ENCODE measurements around the gene TYMS.
"Not testable (repeated sequence)": the region's sequence is repeated elsewhere in the genome, so short reads cannot be mapped to it uniquely, and the experiment has no call there.

The TYMS gene

GRCh38 chr18:677145-677544 lies 19.7 kb downstream of the TYMS start:
- DNase-seq (ENCODE audit: low read depth in 3 of 3), result no peak

DNA sequence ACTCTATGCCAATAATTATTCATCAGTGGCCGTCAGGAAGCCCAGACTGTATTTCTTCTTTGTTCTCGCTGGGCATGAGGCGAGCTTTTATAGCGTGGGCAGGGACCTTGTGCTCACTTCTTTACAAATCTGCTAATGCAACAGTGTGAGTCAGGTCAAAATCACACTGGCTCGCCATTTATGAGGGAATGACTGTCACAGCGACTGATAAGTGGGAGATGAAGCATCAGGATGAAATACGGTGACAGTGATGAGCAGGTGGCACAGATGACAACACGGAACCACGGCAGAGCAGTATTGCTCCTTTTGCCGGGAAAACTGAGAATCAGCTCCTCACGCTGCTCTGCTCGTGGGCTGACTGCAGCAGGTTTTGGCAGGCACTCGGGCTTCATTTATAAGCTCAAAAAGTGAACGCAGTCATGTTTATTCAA lies 20.5 kb downstream of the TYMS start:
- DNase-seq (ENCODE audit: low read depth in 3 of 3), result no peak

DNA sequence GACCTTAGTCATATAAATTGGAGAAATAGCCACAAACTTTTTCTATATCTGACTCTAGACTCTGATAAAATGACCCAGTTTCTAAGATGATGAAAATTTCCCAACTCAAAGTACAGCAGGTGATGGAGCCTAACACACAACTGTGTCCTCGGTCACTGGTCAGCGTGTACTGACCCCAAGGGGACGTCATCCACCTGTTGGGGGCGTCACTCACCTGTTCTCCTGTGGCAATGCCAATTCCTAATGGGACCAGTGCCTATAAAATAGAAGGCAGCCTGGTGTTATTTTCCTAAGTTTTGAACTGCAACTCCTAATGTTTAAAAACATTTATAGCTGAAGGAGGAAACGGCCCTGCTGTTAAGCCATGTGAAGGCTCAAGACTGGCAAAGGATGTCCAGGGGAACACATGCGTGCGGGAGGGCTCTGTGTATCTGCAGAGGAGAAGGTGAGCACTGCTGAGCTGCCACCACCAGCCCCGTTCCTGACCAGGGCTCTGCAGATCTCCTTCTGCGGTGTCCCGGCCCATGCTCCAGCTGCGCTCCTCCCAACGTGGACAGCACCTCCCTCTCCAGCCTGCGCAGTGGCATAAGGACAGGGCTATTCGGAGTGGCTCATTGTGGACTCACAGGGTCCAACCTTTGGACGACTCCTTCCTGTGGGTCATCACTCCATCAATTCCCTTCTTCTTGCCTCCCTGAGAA lies 21.2 kb downstream of the TYMS start:
- no peak for DNase-seq (ENCODE audit: low read depth in 3 of 3)

- no peak for DNase-seq (ENCODE audit: low read depth in 3 of 3)
Observed at GRCh38 chr18:679516-679915, 22.1 kb downstream of the TYMS start.

GRCh38 chr18:680392-680791 lies 22.9 kb downstream of the TYMS start:
- no peak for DNase-seq (ENCODE audit: low read depth in 3 of 3)

GRCh38 chr18:681985-682384 lies 24.5 kb downstream of the TYMS start:
- peak; percentile 16 to 18 (median 17) for DNase-seq (ENCODE audit: low read depth in 3 of 3)

DNA sequence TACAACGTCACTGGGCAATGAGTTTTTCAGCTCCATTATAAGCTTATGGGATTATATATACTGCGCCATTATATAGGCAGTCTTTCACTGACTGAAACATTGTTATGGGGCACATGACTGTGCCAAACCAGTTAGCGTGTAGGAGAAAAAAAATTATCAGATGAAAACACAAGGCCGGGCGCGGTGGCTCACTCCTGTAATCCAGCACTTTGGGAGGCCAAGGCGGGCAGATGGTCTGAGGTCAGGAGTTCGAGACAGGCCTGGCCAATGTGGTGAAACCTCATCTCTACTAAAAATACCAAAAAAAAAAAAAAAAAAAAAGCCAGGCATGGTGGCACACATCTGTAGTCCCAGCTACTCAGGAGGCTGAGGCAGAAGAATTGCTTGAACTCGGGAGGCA lies 25.0 kb downstream of the TYMS start:
- not testable (repeated sequence) for DNase-seq (ENCODE audit: low read depth in 3 of 3)

DNA sequence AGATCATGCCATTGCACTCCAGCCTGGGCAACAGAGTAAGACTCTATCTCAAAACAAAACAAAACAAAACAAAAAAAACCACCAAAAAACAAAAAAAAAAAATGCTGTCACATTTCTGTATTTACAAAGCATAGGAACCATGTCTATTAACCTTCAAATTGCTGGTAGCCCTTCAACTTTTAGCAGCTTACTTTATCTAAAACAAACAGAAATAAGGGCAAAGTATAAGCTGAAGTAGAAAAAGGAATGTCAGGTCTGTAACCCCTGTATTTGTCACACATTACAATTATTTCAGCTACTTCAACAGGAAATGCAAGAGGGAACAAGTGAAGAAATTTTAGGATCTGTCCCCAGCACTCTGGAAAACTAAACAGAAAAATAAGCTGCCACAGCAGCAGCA lies 25.4 kb downstream of the TYMS start:
- DNase-seq (ENCODE audit: low read depth in 3 of 3), result no peak

- DNase-seq (ENCODE audit: low read depth in 3 of 3), result no peak
Observed at GRCh38 chr18:683531-683930, 26.1 kb downstream of the TYMS start.

DNA sequence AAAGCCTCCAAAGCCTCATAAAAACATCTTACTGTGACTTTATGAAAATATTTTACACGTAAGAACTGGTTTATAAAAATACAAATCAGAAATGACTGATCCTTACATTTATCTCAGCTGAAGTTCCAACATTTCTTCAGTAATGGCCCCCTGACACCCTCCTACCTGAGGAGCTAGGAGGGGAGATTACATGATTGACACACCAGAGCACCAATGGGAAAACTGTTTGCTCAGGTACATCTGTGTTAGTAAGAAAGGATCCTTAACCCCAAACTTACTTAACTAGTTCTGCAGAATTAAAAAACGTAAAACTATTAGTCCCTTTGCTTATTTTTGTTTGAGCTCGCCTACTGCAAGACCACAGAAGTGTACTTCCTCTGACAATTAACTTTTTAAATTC lies 28.0 kb downstream of the TYMS start:
- no peak for DNase-seq (ENCODE audit: low read depth in 3 of 3)

GRCh38 chr18:686339-687111 lies 29.1 kb downstream of the TYMS start:
- DNase-seq (ENCODE audit: low read depth in 3 of 3), result no peak

GRCh38 chr18:688323-688722 lies 30.9 kb downstream of the TYMS start:
- no peak for DNase-seq (ENCODE audit: low read depth in 3 of 3)

GRCh38 chr18:692824-693223 lies 35.4 kb downstream of the TYMS start:
- no peak for DNase-seq (ENCODE audit: low read depth in 3 of 3)

DNA sequence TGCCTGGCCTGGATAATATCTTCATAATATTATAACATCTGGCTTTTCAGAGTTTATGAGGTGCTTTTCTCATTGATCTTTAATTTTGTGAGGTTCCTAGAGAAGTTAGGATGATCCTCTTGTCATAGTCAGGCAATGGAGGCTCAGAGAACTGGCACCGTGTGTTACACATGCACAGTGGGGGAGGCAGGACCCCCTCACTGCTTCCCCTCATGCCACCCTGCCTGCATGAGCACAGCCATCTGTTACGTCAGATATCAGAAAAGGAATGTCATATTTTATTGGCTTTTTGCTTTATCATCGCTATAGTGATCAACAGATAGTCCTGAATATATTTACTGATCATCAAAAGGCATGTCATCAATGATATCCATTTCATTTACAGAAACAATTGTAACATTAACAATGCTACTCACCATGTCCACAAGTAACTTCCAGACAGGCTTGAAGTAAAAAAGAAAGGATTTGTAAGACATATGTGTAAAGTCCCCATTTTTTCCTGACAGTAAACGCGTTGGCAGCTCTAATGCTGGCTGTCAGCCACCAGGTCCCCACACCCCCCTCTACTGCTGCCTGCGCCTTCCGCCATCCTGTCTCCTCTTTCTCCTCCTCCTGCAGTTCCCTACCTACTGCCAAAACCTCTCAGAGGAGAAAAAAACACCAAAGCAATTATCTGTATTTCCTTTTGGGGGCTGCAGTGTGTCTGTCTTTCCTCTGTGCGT lies 36.2 kb downstream of the TYMS start:
- no peak for DNase-seq (ENCODE audit: low read depth in 3 of 3)

- DNase-seq (ENCODE audit: low read depth in 3 of 3), result no peak
Observed at GRCh38 chr18:697012-697411, 39.6 kb downstream of the TYMS start.

DNA sequence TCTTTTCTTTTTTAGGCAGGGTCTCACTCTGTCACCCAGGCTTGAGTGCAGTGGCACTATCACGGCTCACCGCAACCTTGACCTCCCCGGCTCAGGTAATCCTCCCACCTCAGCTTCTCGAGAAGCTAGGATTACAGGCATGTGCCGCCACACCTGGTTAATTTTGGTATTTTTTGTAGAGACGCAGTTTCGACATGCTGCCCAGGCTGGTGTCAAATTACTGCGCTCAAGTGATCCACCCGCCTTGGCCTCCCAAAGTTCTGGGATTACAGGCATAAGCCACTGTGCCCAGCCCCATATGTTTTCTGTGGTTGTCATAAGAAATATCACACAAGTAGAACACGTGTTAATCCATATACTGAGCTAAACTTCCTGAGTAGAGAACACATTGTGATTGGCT lies 40.3 kb downstream of the TYMS start:
- DNase-seq (ENCODE audit: low read depth in 3 of 3), result no peak

GRCh38 chr18:703213-703967 lies 45.9 kb downstream of the TYMS start:
- DNase-seq (ENCODE audit: low read depth in 3 of 3), result no peak

DNA sequence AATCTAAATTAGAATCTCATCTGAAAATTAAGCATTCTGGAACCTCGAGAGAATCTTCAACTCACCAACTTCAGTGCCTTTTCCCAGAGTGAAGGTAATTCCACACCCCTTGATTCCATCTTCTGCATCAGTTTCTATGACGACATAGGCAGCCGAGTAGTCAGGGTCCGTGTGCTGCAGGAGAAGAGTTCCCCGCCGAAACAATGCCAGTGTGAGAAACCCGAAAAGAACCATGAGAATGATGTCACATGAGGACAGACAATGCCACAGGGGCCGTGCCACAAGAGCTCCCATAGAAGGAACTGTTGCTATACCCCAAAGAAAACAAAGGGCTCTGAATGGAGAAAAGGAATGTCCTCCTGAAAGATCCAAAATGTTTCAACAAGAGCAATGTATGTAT lies 49.0 kb downstream of the TYMS start:
- DNase-seq (ENCODE audit: low read depth in 3 of 3), result no peak

DNA sequence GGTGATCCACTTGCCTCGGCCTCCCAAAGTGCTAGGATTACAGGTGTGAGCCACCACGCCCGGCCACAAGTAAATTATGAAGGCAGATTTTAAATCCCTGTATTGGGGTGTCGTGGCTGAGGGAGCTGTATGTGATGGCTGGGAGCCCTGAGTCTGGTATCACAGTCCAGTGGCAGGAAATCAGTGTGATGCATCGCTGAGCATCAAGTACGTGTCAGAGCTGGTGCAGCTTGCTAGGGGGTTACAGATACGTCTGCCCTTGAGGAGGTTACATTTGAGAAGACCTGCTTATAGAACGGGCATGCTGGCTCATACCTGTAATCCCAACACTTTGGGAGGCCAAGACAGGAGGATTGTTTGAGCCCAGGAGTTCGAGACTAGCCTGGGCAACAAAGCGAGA lies 50.6 kb downstream of the TYMS start:
- no peak for DNase-seq (ENCODE audit: low read depth in 3 of 3)

- no peak for DNase-seq (ENCODE audit: low read depth in 3 of 3)
Observed at GRCh38 chr18:709771-710170, 52.3 kb downstream of the TYMS start.

- DNase-seq (ENCODE audit: low read depth in 3 of 3), result no peak
Observed at GRCh38 chr18:710418-711300, 53.2 kb downstream of the TYMS start.

Data from stimulated activated CD4-positive, alpha-beta T cell treated with anti-CD3 and anti-CD28 coated beads, TNF-alpha, amount 100 ng/mL, for 48 hours (primary cell).